Smooth muscle cell (in vitro differentiated cells): Measurements from ENCODE around the gene MYOCD. TPM values are rescaled to one million over a fixed set of nuclear protein-coding genes. Genes with fewer than 3 reads are reported as not detected.

Experiments
- DNase-seq: peaks from one replicate; lab custom pipeline; 2025; ENCODE audit not compliant: unreplicated experiment; lab: John Stamatoyannopoulos, UW
- H2AFZ ChIP-seq: fragments of 200-600 bp; sonication (generic); 2 replicates; pipeline ENCODE4 v1.6.0; 2016; ENCODE audit warnings: antibody characterized with exemption, low read depth, mild to moderate bottlenecking
- H3F3A ChIP-seq: fragments of 200-600 bp; sonication (generic); 2 replicates; pipeline ENCODE4 v1.6.0; 2017; ENCODE audit warnings: antibody characterized with exemption, low read depth
- H3K27ac ChIP-seq: fragments of 200-600 bp; sonication (generic); 2 replicates; pipeline ENCODE4 v1.5.1; 2016; ENCODE audit warnings: low read depth, mild to moderate bottlenecking
- H3K27me3 ChIP-seq: fragments of 200-600 bp; sonication (generic); 2 replicates; pipeline ENCODE4 v1.6.1; 2016; ENCODE audit warnings: low read depth, mild to moderate bottlenecking
- H3K36me3 ChIP-seq: fragments of 200-600 bp; sonication (generic); 2 replicates; pipeline ENCODE4 v1.5.1; 2016; ENCODE audit warnings: low read depth
- H3K4me1 ChIP-seq: fragments of 200-600 bp; sonication (generic); 2 replicates; pipeline ENCODE4 v1.5.1; 2016; ENCODE audit warnings: low read depth
- H3K4me2 ChIP-seq: fragments of 200-600 bp; sonication (generic); 2 replicates; pipeline ENCODE4 v1.6.0; 2016; ENCODE audit warnings: mild to moderate bottlenecking
- H3K4me3 ChIP-seq: fragments of 200-600 bp; sonication (generic); 2 replicates; pipeline ENCODE4 v1.5.1; 2016; ENCODE audit warnings: mild to moderate bottlenecking
- H3K79me2 ChIP-seq: fragments of 200-600 bp; sonication (generic); 2 replicates; pipeline ENCODE4 v1.6.0; 2016; ENCODE audit warnings: low read depth, mild to moderate bottlenecking
- H3K9ac ChIP-seq: fragments of 200-600 bp; sonication (generic); 2 replicates; pipeline ENCODE4 v1.6.0; 2016; ENCODE audit warnings: low read depth
- H3K9me3 ChIP-seq: fragments of 200-600 bp; sonication (generic); replicated peaks from 2 replicates; pipeline ENCODE4 v1.5.1; 2016; ENCODE audit warnings: low read depth
- H4K20me1 ChIP-seq: fragments of 200-600 bp; sonication (generic); 2 replicates; pipeline ENCODE4 v1.6.0; 2016; ENCODE audit warnings: low read depth
- CTCF ChIP-seq: fragments of 200-600 bp; sonication (generic); IDR thresholded peaks from 2 replicates; pipeline ENCODE4 v1.5.1; 2017; ENCODE audit warnings: borderline replicate concordance, mild to moderate bottlenecking, antibody characterized with exemption; ENCODE audit not compliant: insufficient read depth, poor library complexity, severe bottlenecking
- WGBS: methylation state at CpG from one replicate; pipeline ENCODE4 v1.1.7; 2016; ENCODE audit warnings: low lambda C conversion rate; 5-methylcytosine and 5-hydroxymethylcytosine counted together
- polyA plus RNA-seq: library from polyadenylated mRNA; unstranded; fragments of >200 nt; fragmentation: Nextera tagmentation; extraction: Ambion mirVana; gene quantifications from 2 replicates; pipeline ENCODE4 v1.2.1, GENCODE V29; 2016
- total RNA-seq: library from RNA; depleted of rRNA; stranded (reverse); fragments of >200 nt; gene quantifications from 2 replicates; pipeline ENCODE4 v1.2.3, GENCODE V29; 2014

The MYOCD gene
- total and polyA plus RNA-seq, 2 experiments from 2014 or later, result 0.58 to 1.8 TPM

DNA sequence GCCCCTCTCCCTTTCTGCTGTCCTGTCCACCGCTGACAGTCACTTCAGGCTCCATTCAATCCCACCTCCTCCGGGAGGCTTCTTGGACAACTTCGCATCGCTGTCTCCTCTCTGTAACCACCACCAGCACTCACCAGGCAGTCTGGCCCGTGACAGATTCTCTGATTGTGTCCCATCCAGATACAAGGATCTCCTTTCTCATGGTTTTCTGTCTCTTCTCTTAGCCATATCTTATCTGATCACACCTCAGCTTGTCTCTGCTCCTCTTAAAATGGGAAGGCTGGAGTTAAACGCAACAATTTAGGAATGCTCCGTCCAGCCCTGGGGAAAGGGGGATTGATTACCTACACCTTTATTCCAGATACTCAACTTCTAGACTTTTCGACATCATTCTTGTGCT is 66.7 kb downstream of the MYOCD start:
- no peak overlapping the region for H3K27ac ChIP-seq
- no peaks in the 10 kb centered on the region for H4K20me1 ChIP-seq
- peaks cover 6% of the 10 kb centered on the region for H3F3A ChIP-seq
- no peaks in the 10 kb centered on the region for H3K27me3 ChIP-seq
- H3K36me3 ChIP-seq, result no peaks in the 10 kb centered on the region
- no peak overlapping the region for H3K4me3 ChIP-seq
- H3K9me3 ChIP-seq, result no peaks in the 10 kb centered on the region
- no peak for DNase-seq
- peaks cover 9% of the 10 kb centered on the region for H3K4me1 ChIP-seq
- no peak overlapping the region for H3K9ac ChIP-seq
- no peak for TF ChIP-seq CTCF
- no peak overlapping the region for H3K4me2 ChIP-seq
- 50% methylated on average over 8 of the region's 8 CpGs for WGBS
- H2AFZ ChIP-seq, result no peak overlapping the region
- no peaks in the 10 kb centered on the region for H3K79me2 ChIP-seq

DNA sequence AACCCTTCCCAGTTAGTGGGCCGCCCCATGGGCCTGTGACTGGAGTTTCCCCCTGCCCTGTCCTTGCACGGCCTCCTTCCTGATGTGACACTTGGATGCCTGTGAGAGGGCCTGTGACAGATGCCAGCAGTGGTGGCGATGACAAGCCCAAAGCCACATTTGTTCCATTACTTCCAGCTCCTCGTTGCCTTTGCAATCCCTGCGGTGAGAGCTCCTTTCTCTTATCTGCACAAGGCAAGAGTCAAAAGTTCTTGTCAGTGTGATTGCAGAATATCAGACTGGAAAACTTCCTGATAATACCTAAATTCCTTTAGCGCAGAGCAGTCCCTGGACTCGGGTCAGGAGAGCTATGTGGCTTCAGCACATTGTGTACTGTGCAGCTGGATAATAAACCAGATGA is 69.2 kb downstream of the MYOCD start:
- Histone ChIP-seq H3K79me2 (no peaks in the 10 kb centered on the region), H3K4me1 (peaks cover 9% of the 10 kb centered on the region), H4K20me1 (no peaks in the 10 kb centered on the region), H3K27ac (no peak overlapping the region), H3K9me3 (no peaks in the 10 kb centered on the region), H3K36me3 (no peaks in the 10 kb centered on the region), H3K27me3 (no peaks in the 10 kb centered on the region), H3K4me2 (no peak overlapping the region), H3F3A (no peaks in the 10 kb centered on the region), H3K9ac (no peak overlapping the region), H3K4me3 (no peak overlapping the region), H2AFZ (no peak overlapping the region)
- TF ChIP-seq CTCF, result no peak
- WGBS, result 27% methylated on average over 7 of the region's 7 CpGs
- no peak for DNase-seq

- H3K79me2 ChIP-seq, result no peaks in the 10 kb centered on the region
- H3K27ac ChIP-seq, result no peak overlapping the region
- no peak overlapping the region for H2AFZ ChIP-seq
- H3F3A ChIP-seq, result no peaks in the 10 kb centered on the region
- no peaks in the 10 kb centered on the region for H3K27me3 ChIP-seq
- no peak overlapping the region for H3K4me3 ChIP-seq
- DNase-seq, result no peak
- peaks cover 8% of the 10 kb centered on the region for H3K4me1 ChIP-seq
- H4K20me1 ChIP-seq, result no peaks in the 10 kb centered on the region
- 45% methylated on average over 8 of the region's 8 CpGs for WGBS
- peak overlapping the region; percentile 12 for H3K4me2 ChIP-seq
- no peaks in the 10 kb centered on the region for H3K9me3 ChIP-seq
- H3K9ac ChIP-seq, result no peak overlapping the region
- no peaks in the 10 kb centered on the region for H3K36me3 ChIP-seq
- TF ChIP-seq CTCF, result no peak
Measured at GRCh38 chr17:12735517-12735916, 69.8 kb downstream of the MYOCD start.

GRCh38 chr17:12736526-12736925 is 70.8 kb downstream of the MYOCD start:
- H3F3A ChIP-seq, result no peaks in the 10 kb centered on the region
- H3K36me3 ChIP-seq, result no peaks in the 10 kb centered on the region
- H3K9me3 ChIP-seq, result no peaks in the 10 kb centered on the region
- no peak overlapping the region for H2AFZ ChIP-seq
- no peak overlapping the region for H3K9ac ChIP-seq
- H4K20me1 ChIP-seq, result no peaks in the 10 kb centered on the region
- no peak for DNase-seq
- H3K4me3 ChIP-seq, result no peak overlapping the region
- whole genome bisulfite sequencing, result 56% methylated on average over 4 of the region's 4 CpGs
- H3K27me3 ChIP-seq, result no peaks in the 10 kb centered on the region
- no peak for TF ChIP-seq CTCF
- H3K4me1 ChIP-seq, result peaks cover under 1% of the 10 kb centered on the region
- H3K27ac ChIP-seq, result no peak overlapping the region
- no peak overlapping the region for H3K4me2 ChIP-seq
- no peaks in the 10 kb centered on the region for H3K79me2 ChIP-seq
